CD4-positive, alpha-beta T cell treated with Interferon alpha-2 for 1 hour (primary cell): Measurements from ENCODE around the gene DLG5.
A peak's percentile ranks its signal among the peaks of the same experiment; 100 is the strongest.

ENCODE experiments used
- DNase-seq, 2 donors: peaks; one replicate each; pipeline ENCODE4 v3.0.0-alpha.2; 2020 to 2022

The DLG5 gene

GRCh38 chr10:77943121-77943901, 16.8 kb upstream of the DLG5 start:
- no peak for DNase-seq

DNA sequence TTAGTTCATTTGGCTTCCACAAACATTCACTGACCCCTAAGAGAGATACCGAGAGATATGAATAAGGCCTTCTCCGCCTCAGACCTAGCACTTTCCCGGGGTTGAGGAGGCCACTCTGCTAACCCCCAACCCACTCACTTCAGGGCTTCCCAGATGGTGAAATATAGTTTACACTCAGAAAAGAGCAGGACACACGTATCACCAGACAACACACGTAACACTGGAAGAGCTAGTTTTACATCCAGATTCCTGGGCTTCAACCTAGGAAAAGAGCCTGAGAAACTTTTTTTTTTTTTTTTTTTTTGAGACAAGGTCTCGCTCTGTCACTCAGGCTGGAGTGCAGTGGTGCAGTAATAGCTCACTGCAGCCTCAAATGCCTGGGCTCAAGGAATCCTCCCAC, 15.2 kb upstream of the DLG5 start:
- DNase-seq = no peak

GRCh38 chr10:77940627-77941026, 14.1 kb upstream of the DLG5 start:
- no peak for DNase-seq

DNA sequence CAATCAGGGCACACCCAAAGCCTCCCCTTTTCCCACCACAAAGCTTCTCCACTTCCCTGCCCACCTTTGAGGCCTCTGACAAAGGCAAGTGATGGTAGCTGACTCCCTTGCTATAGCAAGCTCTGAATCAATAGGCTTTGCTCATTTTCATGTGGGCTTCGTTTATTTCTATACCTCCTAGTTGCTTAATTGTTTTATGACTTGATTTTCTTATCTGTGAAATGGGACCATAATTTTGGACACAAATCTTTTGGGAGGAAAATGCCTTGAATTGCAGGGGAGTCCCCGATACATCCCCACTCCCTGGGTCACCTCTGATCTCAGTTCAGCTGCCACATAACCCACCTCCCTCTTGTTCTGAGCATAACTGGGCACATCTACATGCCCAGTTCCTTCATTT, 13.7 kb upstream of the DLG5 start:
- DNase-seq = no peak

DNA sequence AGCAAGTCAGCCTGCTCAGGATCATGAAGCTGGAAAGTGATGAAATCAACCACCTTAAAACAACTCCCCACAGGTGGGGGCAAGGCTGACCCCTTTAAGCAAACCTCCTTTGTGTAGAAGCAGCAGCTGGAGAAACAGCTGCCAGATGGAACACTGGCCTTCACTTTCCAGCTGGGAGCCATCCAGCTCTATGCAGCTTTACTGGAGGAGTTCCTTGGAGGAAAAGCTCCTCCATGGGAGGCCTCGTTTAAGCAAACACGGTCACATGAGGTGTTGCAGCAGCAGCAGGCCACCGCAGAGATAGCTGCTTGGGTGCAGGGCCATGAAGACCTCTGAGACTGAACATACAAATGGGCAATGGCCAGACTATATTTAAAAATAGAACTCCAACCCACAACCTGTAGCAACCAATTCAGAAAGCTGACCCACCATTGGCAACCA, 13.0 kb upstream of the DLG5 start:
- DNase-seq = no peak

GRCh38 chr10:77936697-77937567, 10.4 kb upstream of the DLG5 start:
- DNase-seq = no peak

GRCh38 chr10:77932016-77932715, 5.6 kb upstream of the DLG5 start:
- no peak for DNase-seq

DNA sequence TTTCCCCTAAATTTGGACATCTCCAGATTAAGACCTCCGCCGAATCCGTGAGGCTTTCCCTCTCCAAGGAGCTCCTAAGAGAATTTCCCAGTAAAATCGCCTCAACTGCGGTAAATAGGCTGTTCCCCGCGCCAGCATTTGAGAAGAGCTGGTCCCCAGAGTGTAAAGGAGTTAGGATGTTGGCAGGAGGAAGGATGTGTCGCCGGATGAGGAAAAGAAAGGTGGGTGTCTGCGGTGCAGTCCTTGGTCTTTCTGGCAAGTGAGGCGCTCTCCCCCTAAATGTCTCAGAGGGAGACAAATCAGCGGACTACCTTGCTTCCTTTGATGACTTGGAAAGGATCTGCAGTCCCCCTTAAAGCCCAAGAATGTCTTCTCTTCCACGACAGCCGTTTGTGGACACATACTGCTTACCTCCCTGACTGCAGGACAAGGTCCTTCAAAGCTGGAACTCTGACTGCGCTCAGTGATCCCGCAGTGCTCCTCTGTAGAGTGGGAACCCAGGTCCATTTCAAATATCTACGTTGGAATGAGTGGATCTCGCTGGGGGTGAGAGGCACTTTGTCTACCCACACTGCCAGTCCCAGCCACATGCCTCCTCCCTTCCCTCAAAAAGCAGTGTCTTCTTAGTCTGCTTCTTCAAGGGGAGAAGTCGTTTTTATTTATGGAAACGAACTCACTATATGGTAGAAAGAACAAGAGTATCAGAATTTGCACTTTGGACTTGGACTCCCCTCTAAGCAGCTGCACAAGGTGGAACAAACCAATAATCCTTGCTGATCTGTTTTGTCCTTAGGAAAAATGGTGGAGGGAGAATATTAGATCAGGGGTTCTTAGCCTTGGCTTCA, 1.1 kb upstream of the DLG5 start:
- no peak for DNase-seq

GRCh38 chr10:77925795-77926565, 575 bp downstream of the DLG5 start:
- DNase-seq = peak in 1 of 2 donors; percentile 16

DNA sequence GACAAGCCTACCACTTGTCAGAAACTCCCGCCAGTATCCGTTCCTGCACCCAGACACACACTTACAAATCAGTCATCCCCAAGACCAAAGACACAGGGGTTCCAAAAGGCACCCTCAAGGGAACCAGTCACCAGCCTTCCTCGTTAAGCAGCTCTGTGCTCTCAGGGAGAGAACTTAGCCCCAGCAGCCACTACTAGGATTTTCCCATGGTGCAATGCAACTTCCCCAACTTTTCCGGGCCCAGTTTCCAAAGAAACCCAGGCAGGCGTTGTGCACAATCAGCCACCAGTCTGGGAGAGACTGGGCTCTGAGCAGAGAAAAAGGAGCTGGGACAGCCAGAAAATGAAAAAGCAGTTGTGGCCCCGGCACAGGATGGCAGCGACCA, 1.2 kb downstream of the DLG5 start:
- no peak for DNase-seq

DNA sequence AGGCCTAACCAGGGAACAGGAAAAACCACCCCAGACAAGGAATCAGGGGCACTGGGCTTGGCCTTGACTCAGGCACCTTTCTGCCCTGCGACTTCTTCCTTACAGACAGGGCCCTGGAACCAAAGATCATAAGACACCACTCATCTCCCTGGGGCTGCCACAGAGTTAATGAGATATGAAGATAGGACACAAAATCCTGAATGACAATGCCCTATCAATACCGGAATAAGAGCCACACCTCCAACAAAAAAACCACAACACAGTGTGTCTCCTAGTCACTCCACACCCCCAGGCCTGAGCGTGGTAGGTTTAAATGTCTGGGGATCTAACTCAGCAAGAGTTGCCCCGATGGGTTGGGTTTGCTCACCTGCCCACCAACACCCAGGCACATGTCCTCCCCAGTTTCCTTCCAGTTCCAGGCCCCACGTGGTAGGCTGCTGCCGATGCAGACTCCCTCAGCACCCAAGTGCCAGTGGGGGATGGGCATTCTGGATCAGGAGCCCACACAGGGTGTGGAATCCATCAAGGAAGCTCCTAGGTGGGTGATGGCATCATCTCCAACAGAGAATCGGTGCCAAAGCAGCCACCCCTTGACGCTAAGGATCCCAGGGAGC, 3.9 kb downstream of the DLG5 start:
- DNase-seq = no peak

DNA sequence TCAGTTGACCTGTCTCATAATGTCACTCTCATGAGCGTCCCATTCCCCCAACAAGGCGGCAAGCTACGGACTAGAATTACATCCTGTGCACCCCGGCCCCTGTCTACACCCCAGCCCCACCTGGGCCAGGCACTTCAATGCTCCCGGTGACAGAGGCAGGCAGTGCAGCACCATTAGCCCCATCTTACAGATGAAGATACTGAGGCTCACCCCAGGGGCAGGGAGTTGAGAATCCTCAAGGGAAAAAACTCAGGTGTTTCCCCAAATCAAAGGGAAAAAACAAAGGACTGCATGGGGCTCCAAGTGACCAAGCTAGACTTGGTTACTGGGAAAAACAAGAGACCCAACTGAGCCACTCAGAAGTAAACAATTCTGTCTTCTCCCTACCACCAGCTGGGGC, 4.5 kb downstream of the DLG5 start:
- DNase-seq = no peak

DNA sequence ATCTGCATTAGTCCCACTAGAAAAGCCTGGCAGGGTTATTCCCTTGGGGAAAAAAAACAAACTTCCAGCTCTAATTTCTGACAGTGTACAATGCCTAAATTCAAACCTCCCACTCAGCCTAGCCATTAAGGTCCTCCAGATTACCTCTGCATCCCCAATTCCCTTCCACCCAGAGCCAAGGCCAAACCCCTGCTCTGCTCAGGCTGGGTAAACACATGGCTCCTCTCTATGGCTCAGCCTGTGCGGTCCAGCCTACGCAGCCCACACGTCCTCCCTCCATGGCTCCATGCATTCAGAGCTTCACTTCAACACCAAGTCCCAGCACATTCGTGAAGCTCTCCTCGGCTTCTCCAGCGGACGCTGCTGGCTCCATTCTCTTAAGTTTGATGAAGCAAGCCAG, 5.2 kb downstream of the DLG5 start:
- no peak for DNase-seq

DNA sequence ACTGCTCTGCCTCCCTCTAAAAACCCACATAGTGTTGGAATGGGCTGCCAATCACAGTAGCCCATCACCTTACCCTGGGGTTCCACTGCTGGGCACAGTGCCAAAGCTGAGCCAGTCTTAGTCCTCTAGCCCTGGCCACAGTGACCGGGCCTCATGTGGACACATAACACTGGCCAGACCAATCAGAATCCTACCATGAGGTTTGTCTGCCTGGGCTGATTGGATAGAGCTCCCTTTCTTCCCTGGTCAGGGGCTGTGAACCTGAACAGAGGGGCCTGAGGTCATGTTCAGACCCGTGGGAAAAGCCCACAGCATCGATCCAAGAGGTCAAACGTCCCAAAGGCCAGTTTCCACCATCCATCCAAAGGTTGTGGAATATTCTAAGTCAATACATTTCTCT, 6.1 kb downstream of the DLG5 start:
- no peak for DNase-seq

- DNase-seq = no peak
Measured at GRCh38 chr10:77919713-77920108, 6.8 kb downstream of the DLG5 start.

- DNase-seq = no peak
Measured at GRCh38 chr10:77915319-77916105, 11.0 kb downstream of the DLG5 start.

GRCh38 chr10:77913090-77913489, 13.5 kb downstream of the DLG5 start:
- DNase-seq = no peak

- no peak for DNase-seq
Measured at GRCh38 chr10:77912576-77912975, 14.0 kb downstream of the DLG5 start.

DNA sequence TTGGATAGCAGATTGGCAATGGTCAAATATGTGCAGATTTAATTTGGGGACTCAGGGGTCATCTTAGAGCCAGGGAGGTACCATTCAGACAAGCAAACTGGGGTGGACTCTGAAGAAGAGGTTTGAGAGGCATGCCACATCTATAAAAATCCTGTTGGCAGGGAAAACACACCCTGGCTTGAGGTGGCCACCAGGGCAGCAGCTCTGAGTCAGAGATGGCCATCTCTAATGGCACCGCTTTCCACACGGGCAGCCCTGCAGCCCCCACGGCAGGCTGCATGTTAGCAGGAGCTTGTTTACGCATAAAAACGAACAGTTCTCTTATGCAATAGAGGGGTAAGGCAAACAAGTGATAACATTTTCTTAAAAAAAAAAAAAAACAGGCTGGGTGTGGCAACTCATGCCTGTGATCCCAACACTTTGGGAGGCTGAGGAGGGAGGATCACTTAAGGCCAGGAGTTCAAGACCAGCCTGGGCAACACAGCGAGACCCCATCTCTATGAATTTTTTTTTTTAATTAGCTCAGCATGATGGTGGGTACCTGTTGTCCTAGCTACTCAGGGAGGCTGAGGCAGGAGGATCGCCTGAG, 14.9 kb downstream of the DLG5 start:
- no peak for DNase-seq

DNA sequence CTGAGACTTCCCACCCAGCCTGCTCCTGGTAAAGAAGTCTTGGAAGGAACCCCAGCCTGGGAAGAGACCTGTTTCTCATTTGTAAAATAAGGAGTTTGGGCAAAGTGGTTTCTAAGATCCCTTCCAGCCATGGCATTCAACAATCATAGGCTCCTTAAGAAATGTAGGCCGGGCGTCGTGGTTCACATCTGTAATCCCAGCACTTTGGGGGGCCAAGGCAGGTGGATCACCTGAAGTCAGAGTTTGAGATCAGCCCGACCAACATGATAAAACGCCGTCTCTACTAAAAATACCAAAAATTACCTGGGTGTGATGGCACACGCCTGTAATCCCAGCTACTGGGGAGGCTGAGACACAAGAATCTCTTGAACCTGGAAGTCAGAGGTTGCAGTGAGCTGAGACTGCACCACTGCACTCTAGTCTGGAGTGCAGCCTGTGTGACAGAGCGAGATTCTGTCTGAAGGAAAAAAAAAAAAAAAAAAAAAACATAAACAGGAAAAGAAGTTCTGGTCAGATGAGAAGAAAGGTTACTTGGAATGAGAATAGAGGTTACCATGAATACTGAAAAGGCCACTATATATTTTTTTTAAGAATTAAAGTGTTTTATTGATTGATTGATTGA, 15.9 kb downstream of the DLG5 start:
- no peak for DNase-seq
